ENCODE measurements around the gene SUCLG2.

GRCh38 chr3:67401921-67402320 is 252.5 kb downstream of the SUCLG2 start:
- no peak for TF ChIP-seq CTCF (IDR thresholded peaks at IDR 0.05)
- TF ChIP-seq POLR2A (IDR thresholded peaks at IDR 0.05), result no peak

Measured in body of pancreas (tissue), 4 donors.